ENCODE measurements around the gene SOCS1. TPM values are rescaled to one million over a fixed set of nuclear protein-coding genes. Genes with fewer than 3 reads are reported as not detected.

SOCS1 gene
- total and polyA plus RNA-seq, 9 of the 15 experiments (the other 6 are each of a cell fraction or from before 2014, with no cell fraction given), result 0.04 to 7.5 (median 2.3) TPM

GRCh38 chr16:11258553-11259492 is 2.8 kb upstream of the SOCS1 start (continued):
- TF ChIP-seq FOXO4 (CRISPR knock-in tag; IDR thresholded peaks at IDR 0.05) (no peak), PKNOX1 (IDR thresholded peaks at IDR 0.05) (no peak), MCM5 (IDR thresholded peaks at IDR 0.05; ENCODE audit: low read depth) (no peak), ZNF324 (CRISPR knock-in tag; IDR thresholded peaks at IDR 0.05) (no peak)

Data from K562 (cell line).